Right hindlimb (tissue), 1 donor: ENCODE data around the gene ALPK1.

Experiments used
- DNase-seq: peaks from one replicate; pipeline ENCODE4 v3.0.0-alpha.2; 2018

The ALPK1 gene

DNA sequence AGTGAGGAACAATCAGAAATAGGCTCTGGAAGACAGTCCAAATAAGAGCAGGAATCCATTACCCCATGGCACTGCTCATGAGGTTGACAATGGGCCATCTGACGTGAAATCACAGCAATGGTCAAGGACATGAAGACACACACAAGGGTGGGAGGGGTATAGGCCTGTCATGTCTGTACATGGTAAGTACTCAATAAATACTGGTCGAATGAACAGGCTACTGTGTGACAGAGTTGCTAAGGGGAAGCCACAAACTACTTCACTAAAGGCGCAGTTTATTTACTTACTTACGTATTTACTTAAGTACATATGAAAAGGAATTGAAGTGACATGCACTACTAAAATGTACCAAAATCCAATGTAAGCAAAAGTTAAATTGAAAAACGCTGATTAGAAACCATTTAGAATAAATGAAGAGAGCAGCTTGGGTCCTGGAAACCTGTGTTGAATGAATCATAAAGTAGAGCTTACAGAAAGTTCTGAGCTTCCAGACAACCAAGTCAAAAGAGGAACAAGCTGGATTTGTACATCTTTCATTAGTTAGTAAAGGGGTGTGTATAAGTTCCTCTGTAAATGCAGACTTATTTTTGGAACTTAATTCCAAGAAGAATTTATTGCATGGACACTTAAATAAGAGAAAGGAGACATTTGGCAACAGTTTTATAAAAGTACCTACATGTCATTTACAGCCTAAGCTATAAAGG is 32.7 kb downstream of the ALPK1 start:
- no peak for DNase-seq

DNA sequence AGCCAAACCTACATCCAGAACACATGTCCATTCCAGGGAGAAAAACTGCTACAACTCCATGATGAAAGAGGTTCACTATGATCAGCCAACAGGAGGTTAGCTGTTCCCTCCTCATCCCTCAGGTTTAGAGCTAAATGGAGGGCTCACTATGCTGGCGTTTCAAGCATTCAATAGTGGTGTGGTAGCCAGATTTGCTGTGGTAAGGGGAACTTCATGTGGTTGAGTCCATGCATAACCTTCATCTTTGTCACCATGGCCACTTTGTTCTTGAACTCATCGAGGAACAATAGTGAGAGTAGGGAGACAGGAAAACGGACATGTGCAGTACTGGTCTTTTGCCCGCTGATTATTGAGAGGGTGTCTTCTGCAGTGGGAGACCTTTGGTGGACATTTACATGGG is 33.8 kb downstream of the ALPK1 start:
- DNase-seq, result no peak

DNA sequence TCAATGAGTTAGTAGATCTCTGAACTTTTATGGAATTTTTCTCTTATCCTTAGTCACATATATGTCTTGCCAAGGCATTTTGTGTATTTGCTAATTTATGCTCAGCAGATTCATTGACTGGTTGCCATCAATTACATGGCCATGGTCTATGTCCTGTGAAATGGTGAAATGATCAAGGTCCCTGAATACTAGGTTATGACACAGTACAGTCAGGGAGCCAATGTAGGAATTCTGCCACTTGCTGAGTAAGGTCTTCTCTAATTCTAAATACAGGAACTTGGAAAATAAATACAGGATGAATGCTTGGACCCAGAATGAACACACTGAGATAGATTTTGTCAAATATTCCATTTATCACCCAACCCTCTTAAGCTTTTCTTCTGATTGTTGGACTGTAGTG is 35.2 kb downstream of the ALPK1 start:
- no peak for DNase-seq

DNA sequence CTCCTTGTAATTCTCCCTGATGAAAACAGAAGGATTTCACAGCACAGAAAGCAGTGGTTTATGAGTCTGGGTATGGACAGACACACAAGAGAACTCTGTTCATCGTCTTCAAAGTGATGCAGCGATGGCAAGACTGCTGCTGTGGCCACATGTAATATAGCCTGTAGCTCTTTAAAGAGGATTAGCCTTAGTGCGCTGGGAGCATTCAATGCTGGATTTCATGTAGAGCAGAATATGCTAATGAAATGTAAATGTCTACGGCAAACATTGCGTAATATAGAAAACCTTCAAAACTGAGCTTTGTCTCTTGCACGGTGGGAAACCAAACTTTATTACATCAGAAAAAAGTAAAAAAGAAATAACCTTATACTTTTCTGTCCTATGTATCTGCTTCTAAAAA is 42.9 kb downstream of the ALPK1 start:
- DNase-seq, result no peak

DNA sequence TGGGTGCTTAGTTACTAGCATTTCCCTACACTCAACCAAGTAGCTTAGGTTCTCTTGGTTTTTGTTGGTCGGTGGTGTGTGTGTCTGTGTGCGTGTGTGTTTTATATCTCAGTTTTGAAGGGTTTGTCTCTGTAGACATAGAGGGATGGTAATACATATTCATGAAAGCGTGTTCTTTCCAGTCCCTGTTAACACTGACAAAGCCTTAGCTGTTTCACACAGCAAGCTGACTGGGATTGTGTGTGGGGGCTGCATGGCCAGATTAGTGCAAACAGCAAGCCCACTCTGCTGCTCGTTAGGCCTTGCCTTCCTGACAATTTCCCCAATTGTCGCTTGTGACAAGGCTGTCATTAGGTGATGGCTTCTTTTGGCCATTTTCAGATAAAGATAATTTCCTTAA is 43.9 kb downstream of the ALPK1 start:
- DNase-seq, result no peak

DNA sequence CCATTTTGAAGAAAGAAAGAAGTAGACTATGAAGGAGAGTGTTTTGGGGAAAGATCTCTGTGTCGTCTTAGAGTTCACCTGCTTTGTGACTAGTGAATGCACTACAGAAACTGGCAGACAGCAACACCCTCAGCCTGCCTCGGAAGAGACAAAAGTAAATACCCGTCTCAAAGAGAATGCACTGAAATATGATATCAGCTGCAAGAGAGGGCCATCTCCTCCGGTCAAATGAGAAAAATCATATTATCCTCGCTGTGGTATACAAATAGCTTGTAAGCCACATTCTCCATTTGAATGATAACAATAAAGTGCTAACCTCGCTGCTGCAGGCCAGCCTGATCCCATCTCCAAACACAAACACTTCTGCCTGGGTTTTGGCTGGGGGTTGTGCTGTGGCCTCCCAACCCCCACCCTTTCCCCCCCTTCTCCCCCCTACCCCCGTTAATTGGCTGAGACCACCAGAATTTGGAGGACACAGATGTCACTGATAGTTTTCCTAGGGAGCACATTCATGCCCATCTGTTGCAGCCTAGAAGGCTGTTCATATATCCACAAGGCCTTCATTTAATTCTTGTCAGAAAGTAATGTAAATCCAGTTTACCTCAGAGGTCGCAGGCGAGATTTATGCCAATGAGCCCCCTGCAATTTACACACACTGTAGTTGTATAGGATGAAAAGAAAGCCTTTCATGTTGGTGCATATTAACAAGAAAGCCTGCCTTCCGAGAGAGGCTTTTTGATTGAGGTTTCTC is 46.3 kb downstream of the ALPK1 start:
- DNase-seq, result no peak

DNA sequence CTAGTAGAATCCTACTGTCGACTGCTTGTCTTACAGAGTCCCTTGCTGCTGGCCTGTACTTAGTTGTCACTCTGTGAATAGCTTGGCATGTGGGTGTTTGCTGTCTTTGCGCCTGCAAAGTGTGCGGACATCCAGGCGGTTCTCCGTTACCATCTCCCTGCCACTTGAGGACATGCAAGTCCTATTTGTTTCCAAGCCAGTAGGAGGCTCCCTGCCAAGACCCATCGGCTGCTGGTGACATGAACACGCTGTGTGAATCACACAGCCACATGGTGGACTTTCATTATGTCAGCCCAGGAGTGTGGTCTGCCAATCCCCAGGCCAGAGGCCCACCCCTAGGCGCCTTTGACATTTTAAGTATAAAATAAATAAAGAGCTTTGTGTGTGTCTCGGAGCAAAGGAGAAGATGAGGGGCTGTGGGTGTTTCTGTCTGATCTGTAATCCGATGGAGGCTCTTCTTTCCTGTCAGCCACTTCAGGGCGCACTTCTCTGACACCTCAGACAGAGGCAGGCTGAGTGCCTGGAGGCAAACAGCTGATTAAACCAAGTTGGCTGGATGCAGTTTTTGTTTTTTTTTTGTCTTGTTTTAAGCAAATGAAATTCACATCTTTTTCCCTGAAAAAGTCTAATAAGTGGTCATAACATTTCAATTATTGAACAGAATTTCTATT is 51.5 kb downstream of the ALPK1 start:
- peak; percentile 48 for DNase-seq

DNA sequence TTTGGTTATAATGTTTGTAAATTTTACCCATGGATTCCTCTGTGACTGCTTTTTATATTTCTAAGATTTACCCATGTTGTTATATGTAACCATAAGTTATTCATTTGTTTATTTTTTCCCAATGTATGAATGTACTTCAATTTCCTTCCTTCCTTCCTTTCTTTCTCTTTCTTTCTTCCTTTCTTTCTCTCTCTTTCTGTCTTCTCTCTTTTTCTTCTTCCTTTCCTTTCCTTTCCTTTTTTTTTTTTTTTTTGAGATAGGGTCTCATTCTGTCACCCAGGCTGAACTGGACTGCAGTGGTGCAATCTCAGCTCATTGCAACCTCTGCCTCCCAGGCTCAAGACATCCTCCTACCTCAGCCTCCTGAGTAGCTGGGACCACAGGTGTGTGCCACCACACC is 55.6 kb downstream of the ALPK1 start:
- DNase-seq, result no peak

DNA sequence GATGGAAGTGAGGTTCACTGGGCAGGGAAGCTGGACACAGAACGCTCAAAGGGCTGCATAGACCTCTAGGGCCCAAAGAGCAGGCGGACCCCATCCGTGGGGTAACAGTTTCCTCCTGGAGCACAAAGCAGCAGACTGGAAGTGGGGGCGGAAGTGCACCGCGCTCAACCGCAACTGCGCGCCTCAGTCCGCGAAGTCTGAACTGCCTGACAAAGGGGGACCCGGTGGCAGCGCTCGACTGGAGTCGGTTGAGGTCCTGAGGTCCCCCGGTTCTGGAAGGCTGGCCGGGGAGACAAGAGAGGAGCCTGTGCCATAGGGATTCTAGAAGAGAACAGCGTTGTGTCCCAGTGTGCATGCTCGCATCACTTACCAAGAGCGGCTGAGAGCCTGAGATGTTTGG is 58.5 kb downstream of the ALPK1 start:
- no peak for DNase-seq

DNA sequence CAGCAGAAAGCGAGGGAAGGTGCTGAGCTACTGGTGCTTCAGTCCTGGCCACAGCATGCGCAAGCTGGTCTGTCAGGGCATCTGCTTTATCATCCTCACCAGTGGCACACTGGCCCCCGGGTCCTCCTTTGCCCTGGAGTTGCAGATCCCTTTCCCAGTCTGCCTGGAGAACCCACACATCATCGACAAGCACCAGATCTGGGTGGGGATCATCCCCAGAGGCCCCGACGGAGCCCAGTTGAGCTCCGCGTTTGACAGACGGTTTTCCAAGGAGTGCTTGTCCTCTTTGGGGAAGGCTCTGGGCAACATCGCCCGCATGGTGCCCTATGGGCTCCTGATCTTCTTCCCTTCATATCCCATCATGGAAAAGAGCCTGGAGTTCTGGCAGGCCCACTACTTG is 60.3 kb downstream of the ALPK1 start:
- no peak for DNase-seq

DNA sequence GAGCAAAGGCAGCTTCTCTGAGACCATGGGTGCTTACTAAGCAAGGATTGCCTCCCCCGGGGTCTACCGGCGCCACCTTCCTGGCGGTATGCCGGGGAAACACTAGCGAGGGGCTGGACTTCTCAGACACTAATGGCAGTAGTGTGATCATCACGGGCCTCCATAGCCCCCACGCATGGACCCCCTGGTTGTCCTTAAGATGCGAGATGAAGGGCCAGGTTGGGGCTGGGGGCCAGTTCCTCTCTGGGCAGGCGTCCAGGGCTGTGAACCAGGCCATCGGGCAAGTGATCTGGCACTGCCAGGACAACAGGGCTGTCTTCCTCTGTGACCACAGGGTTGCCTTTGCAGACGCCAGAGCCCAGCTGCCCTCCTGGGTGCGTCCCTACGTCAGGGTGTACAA is 60.7 kb downstream of the ALPK1 start:
- DNase-seq, result no peak

DNA sequence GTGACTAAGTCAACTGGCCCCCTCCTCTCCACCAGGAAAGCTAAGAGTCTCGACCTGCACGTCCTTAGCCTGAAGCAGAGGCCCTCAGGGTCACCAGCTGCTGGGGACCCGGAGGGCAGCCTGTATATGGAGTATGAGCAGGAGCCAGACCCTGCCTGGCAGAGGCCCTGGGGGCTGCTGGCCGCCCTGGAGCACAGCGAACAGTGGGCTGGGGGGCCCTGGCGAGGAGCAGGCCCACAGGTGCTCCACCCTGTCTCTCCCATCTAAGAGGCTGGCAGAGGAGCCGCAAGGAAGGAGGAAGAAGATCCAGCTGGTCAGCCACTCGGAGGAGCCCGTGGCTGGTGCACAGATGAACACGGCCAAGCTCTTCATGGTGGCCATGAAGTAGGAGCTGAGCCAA is 61.2 kb downstream of the ALPK1 start:
- no peak for DNase-seq

DNA sequence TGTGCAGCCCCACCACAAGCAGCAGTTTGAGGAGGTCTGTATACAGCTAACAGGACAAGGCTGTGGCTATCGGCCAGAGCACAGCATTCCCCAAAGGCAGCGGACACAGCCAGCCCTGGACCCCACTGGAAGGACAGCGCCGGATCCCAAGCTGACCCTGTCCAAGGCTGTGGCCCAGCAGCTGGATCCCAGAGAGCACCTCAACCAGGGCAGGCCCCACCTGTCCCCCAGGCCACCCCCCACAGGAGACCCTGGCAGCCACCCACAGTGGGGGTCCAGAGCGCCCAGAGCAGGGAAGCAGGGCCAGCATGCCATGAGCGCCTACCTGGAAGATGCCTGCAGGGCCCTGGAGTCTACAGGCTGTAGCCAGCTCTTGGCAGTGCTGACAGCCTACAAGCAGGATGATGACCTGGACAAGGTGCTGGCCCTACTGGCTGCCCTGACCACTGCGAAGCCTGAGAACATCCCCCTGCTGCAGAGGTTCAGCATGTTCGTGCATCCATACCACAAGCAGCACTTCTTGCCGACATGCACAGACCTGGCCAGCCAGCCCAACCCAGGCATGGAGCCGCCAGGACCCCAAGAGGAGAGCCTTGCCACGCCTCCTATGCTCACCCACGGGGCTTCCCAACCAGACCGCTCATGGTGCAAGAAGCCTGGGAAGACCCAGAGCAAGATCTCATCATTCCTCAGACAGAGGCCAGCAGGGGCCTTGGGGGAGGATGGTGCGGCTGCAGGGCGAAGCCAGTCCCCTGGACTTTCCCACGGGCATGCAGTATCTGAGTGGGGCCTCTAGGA is 62.0 kb downstream of the ALPK1 start:
- DNase-seq, result no peak

DNA sequence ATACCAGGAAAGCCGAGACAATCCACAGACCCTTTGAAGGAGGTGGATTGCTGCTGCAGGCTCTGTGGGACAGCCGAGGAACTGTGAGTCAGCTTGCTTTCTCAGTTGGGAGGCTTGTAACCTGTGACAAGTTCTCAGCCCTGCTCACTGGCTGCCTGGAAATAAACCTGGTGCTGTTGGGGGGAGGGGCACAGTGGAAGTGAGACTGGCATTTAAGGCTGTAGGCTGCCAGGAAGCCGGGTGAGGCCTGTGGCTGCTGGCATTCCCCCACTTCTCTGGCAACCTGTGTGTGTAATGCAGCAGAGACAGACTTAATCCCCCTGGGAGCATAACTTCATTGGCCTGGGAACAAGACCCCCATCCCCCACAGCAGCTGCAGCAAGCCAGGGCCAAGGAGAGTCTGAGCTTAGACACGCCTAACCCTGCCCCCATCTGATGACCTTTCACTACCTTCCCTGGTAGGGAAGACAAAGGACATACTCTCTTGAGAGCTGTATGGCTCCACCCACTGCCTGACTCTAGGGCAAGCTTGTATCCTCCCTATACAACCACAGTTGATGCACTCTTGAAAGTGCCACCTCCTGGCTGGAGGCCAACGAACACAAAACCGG is 64.1 kb downstream of the ALPK1 start:
- DNase-seq, result no peak

DNA sequence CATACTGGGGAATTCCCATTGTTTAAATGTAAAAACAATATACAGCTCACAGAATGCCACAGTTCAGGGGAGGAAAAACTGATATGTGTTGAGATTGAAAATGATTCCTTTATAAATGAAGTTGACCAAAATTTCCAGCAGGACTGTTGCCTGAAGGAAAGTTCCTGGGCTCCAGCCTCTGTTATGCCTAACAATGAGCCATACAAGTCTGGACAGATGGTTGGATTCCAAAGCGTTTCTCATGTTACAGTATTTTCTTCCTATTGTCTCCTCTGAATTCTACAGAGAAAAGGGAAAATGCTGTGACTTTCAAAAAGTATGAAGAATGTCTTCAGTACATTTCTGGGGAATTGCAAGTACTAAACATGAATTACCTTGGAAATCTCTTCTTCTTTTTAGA is 73.3 kb downstream of the ALPK1 start:
- no peak for DNase-seq

DNA sequence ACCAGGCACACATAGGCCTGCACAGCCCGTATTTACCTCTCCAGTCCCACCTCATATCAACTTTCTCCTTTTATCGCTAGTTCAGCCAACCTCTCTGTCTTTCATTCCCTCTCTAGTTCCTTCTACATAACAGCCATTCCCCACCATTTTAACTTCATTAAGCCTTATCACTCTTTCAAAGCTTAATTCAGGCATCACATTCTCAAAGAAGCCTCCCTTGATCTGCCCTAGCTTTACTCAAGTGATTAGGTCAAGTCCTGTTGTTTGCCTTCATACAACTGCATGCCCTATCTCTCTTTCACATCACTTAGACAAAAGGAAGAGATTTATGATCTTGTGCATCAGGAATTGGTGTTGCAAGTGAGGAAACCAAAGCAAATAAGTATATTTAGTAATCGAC is 74.2 kb downstream of the ALPK1 start:
- no peak for DNase-seq

DNA sequence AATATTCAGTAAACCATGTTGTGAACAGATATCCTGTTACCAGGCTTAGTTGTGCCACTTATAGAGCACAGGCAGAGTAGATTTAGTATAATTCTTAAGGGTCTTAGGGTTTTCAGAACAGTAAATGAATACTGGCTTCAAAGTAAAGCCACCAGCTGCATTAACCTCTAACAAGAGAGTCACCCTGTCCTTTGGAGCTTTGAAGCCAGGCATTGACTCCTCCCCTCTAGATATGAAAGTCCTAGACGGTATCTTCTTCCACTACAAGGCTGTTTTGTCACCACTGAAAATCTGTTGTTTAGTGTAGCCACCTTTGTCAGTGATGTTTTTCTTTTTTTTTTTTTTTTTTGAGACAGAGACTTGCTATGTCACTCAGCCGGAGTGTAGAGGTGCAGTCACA is 77.7 kb downstream of the ALPK1 start:
- no peak for DNase-seq

DNA sequence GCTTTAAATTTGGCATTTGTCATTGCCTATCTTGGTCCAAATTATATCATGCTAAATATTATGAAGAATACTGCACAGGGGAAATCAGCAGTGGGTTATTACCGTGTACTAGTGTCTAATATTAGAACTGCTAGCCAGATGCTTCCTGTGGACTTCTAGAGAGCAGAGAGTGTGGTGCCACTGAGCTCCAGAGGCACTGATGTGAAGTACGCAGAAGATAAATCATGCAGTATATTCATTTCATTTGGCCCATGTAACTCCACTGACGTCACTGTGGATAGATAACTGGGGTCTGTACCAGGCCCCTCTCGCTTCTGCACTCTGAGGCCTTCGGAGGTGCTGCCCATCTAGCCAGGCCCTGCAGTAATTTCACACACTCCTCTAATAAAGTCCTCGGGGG is 80.0 kb downstream of the ALPK1 start:
- DNase-seq, result no peak

DNA sequence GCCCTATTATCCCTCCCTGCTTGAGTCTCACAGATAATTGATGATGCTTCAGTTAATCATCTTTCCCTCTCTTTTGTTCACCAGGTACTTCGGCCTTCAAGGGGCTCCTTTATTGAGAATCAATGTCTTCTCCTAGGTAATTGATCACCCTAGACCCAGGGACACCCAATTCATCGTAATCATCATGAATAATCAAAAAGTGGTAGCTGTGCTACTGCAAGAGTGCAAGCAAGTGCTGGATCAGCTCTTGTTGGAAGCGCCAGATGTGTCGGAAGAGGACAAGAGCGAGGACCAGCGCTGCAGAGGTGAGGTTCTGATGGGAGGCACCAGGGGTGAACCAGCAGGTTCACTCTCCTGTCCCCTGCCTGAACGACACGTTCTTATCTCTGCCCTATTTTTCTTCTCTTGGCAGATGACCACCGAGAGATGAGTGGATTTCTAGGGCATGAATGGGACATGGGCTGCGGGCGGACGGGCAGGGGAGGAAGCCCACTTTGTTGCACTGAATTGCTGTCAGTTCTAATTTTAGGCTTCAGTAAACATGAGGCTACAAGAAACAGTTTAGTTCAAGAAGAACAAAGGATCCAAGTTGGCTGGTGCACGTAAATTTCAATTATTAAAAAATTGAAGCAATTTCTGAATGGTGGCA is 80.5 kb downstream of the ALPK1 start:
- no peak for DNase-seq

DNA sequence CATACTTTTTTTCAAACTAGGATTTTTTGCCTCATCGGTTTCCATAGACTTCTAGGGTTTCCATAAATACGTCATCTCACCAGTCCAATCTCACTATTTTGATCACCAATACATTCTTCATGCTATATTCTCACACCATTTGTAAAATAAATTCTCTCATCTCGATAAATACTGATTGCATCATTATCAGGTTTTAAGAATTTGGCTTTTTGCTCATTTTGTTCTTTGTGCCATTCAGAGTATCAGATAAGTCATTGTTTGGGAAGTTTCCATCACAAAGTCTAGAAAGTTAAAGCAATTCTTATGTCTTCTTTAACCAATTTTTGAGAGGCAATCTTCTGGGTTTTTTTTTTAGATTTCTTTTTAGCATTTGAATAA is 81.1 kb downstream of the ALPK1 start:
- DNase-seq, result no peak

DNA sequence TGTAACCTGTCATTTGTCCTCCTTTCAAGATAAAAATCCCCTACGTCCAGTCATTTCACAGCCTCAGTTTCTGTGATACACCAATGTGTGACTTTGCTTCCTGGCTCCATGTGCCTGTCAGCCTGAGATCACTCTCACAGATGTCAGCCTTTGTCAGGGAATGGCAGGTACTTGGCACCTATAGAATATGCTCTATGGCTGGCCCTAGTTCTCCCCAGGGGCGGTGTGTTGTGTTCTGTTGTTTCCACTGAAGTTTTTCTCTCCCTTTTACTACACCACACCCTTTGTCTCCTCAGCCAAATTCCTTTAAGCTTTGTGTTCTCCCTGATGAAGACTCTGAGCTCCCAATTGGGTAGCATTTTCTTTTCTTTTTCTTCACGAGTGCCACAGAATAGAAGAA is 81.7 kb downstream of the ALPK1 start:
- no peak for DNase-seq

DNA sequence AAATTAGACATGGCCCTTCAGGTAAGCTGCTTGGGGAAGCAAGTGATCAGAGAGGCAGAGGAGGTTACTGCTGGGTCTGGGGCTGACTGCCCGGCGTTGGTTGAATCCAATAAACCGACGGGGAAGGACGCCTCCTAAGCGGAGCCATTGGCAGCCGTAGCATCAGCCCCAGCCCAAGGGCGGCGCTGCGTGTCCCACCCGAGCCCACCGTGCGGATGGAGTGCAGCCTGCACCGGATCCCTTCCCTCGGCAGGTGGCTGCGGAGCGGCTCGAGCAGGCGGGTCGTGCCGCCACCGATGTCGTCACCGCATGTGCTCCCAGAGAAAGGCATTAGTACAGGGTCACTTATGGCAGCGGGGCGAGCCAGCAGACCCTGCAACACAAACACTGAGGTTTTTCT is 82.1 kb downstream of the ALPK1 start:
- DNase-seq, result peak; percentile 35
